Measurements from ENCODE around the gene BRSK1.

Gene BRSK1

GRCh38 chr19:55353803-55354697 is 70.3 kb downstream of the BRSK1 start:
- peak; percentile 49 for DNase-seq (ENCODE audit: low read depth)

DNA sequence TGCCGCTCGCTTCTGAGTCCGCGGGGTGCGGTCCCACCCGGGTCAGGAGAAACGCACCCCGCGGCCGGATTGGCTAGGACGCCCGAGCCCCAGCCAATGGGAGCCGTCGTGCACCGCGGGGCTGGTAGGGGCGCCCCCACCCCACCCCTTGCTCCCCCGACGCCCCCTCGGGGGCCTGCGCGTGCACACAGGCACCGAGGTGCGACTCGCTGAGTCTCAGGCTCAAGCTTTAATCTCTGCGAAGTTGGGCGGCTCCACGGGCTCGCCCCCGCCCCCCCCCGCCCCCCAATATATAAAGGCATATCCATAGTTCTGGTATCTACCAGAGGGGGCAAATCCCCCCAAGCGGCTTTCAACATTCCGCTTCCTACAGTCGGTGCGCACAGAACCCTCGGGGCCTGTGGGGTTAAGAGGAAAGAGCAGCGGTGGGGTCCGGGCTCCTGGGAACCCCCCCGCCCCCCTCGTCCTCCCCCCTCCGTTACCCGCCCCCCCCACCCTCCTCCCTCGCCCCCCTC is 71.0 kb downstream of the BRSK1 start, which contains the start of gene COX6B2:
Gene COX6B2, minus strand, starts transcription at position 22 of the 515 bp plus-strand sequence. CDS start 198 bp downstream, outside the sequence.
- no peak for DNase-seq (ENCODE audit: low read depth)

- DNase-seq (ENCODE audit: low read depth), result no peak
Observed at GRCh38 chr19:55355213-55355821, 71.5 kb downstream of the BRSK1 start.

DNA sequence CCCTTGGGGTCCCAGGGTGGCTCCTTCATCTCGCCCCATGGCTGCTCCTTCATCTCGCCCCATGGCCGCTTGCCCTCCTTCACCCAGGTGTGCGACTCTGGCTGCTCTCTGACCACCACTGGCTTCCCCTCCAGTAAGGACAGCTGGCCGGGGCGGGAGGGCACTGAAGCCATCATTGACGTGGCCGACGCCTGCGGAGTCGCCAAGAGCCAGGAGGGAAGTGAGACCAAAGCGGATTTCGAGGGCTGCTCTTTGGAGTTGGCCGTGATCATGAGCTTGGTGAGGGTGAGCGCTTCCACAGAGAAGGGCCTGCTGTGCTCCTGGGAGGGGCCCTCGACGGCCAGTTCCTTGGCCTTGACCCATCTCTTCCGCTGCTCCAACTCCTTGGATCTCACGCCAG is 74.7 kb downstream of the BRSK1 start:
- no peak for DNase-seq (ENCODE audit: low read depth)

DNA sequence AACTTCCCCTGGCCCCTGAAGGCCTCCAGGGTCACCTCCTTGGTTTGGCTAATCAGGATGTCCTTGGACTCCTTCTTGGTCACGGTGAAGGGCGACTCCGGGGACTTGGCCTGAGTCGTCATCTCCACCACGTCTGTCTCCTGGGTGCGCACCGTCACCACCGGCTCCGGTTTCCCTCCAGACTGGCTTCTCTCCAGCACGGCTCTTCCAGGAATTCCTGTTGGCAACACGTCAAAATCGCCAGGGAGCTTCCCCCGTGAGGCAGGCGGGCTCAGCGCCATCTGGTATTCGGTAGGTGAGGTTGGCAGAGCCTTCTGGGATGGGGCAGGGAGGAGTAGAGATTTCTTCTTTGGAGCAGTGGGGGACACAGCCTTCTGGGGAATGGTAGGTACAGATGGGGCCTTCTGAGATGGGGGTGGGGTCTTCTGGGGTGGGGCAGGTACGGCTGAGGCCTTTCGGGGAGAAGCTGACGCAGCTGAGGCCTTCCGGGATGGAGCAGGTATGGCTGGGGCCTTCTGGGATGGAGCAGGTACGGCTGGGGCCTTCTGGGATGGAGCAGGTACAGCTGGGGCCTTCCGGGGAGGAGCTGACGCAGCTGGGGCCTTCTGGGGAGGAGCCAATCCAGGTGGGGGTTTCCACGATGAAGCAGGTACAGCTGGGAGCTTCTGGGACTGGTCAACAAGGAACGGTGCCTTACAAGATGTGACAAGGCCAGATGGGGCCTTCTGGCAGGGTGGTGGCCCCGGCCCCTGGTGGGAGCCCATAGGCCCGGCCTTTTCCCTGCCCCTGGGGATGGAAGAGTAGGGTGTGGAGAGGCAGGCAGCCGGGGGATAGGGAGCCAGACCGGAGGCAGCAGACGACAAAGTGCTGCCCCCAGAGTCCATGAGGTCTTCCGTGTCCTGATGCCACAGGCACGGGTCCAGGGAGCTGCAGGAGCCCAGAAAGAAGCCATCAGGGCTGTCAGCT is 75.4 kb downstream of the BRSK1 start:
- no peak for DNase-seq (ENCODE audit: low read depth)

DNA sequence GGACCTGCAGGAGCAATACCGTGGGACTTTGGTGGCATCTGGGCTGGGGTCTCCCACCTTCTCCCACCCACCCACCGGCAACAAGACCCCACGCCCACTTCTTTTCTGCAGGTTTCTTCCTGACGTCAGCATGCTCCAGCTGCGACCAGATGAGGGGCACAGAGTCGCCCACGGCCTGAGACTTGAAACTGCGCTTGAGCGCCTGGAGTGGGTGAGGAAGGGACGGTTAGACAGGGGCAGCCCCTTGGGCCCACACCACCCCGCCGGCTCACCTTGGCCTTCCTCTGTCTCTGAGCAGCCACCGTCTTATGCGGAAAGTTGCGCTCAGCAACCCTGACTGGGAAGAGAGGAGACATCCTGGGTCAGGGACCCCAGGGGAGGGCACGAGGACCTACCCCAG is 77.1 kb downstream of the BRSK1 start:
- no peak for DNase-seq (ENCODE audit: low read depth)
